ENCODE data around the gene ZNF679. TPM values are rescaled to one million over a fixed set of nuclear protein-coding genes. Genes with fewer than 3 reads are reported as not detected.
"Not testable (repeated sequence)": the region's sequence is repeated elsewhere in the genome, so short reads cannot be mapped to it uniquely, and the experiment has no call there.

ZNF679 gene
- total and polyA plus RNA-seq, 2 donors (not counting 1 experiment from before 2014, with no cell fraction given) = not detected

- DNase-seq (ENCODE audit: low read depth in 2 of 2) = no peak
- no peaks in the 10 kb centered on the region for H4K20me1 ChIP-seq (ENCODE audit: control insufficient read depth, extremely low read depth, insufficient read depth, low read length)
- H3K4me3 ChIP-seq (replicated peaks in 1 of 4; ENCODE audit: control extremely low read depth in 1 of 4, insufficient read depth in 1 of 4, low read depth in 3 of 4, low read length in 4 of 4) = no peak overlapping the region
- no peak overlapping the region for H3K4me2 ChIP-seq (ENCODE audit: extremely low read depth, insufficient read depth, low read length)
- H2AFZ ChIP-seq (ENCODE audit: low read length) = no peak overlapping the region
- H3K9ac ChIP-seq (ENCODE audit: insufficient read depth, low read length) = no peak overlapping the region
- H3K27me3 ChIP-seq (ENCODE audit: control insufficient read depth, insufficient read depth, low read length) = no peaks in the 10 kb centered on the region
- no peak overlapping the region for H3K27ac ChIP-seq (ENCODE audit: insufficient read depth, low read length)
- TF ChIP-seq, protein P1, sequence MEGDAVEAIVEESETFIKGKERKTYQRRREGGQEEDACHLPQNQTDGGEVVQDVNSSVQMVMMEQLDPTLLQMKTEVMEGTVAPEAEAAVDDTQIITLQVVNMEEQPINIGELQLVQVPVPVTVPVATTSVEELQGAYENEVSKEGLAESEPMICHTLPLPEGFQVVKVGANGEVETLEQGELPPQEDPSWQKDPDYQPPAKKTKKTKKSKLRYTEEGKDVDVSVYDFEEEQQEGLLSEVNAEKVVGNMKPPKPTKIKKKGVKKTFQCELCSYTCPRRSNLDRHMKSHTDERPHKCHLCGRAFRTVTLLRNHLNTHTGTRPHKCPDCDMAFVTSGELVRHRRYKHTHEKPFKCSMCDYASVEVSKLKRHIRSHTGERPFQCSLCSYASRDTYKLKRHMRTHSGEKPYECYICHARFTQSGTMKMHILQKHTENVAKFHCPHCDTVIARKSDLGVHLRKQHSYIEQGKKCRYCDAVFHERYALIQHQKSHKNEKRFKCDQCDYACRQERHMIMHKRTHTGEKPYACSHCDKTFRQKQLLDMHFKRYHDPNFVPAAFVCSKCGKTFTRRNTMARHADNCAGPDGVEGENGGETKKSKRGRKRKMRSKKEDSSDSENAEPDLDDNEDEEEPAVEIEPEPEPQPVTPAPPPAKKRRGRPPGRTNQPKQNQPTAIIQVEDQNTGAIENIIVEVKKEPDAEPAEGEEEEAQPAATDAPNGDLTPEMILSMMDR (conservative IDR thresholded peaks at IDR 0.05 in 1 of 2, IDR thresholded peaks at IDR 0.05 in 1 of 2; ENCODE audit: low read depth in 1 of 2, low read length in 2 of 2) = no peak
- TF ChIP-seq EZH2 (IDR thresholded peaks at IDR 0.05; ENCODE audit: low read length, missing control alignments) = no peak
- H3K4me1 ChIP-seq (ENCODE audit: control insufficient read depth, extremely low read depth, insufficient read depth, low read length) = no peaks in the 10 kb centered on the region
- H3K9me3 ChIP-seq (ENCODE audit: control insufficient read depth, insufficient read depth, low read depth, low read length) = no peaks in the 10 kb centered on the region
- peaks cover 19% of the 10 kb centered on the region for H3K79me2 ChIP-seq (ENCODE audit: control insufficient read depth, insufficient read depth, low read length)
- H3K36me3 ChIP-seq (ENCODE audit: control insufficient read depth, insufficient read depth, low read length) = no peaks in the 10 kb centered on the region
These were observed 84.6 kb downstream of the ZNF679 start for GRCh38 chr7:64312826-64313225.

GRCh38 chr7:64313740-64314491 lies 85.6 kb downstream of the ZNF679 start, which contains the start of gene ZNF736:
Gene ZNF736, plus strand, starts transcription at chr7:64313961. Its CDS starts 190 bp downstream, at chr7:64314151.
- Histone ChIP-seq H4K20me1 (ENCODE audit: control insufficient read depth, extremely low read depth, insufficient read depth, low read length) (no peaks in the 10 kb centered on the region), H3K4me3 (replicated peaks in 1 of 4; ENCODE audit: control extremely low read depth in 1 of 4, insufficient read depth in 1 of 4, low read depth in 3 of 4, low read length in 4 of 4) (peak within 1 kb of the TSS; percentile 67 to 96 (median 86)), H3K9me3 (ENCODE audit: control insufficient read depth, insufficient read depth, low read depth, low read length) (no peaks in the 10 kb centered on the region), H3K4me2 (ENCODE audit: extremely low read depth, insufficient read depth, low read length) (peak within 1 kb of the TSS; percentile 49), H3K27me3 (ENCODE audit: control insufficient read depth, insufficient read depth, low read length) (no peaks in the 10 kb centered on the region), H3K79me2 (ENCODE audit: control insufficient read depth, insufficient read depth, low read length) (peaks cover 21% of the 10 kb centered on the region), H2AFZ (ENCODE audit: low read length) (peak within 1 kb of the TSS; percentile 91), H3K27ac (ENCODE audit: insufficient read depth, low read length) (peak within 1 kb of the TSS; percentile 91), H3K36me3 (ENCODE audit: control insufficient read depth, insufficient read depth, low read length) (no peaks in the 10 kb centered on the region), H3K9ac (ENCODE audit: insufficient read depth, low read length) (peak within 1 kb of the TSS; percentile 87), H3K4me1 (ENCODE audit: control insufficient read depth, extremely low read depth, insufficient read depth, low read length) (no peaks in the 10 kb centered on the region)
- DNase-seq (ENCODE audit: low read depth in 2 of 2) = peak; percentile 95
- TF ChIP-seq, protein P1 (conservative IDR thresholded peaks at IDR 0.05 in 1 of 2, IDR thresholded peaks at IDR 0.05 in 1 of 2; ENCODE audit: low read depth in 1 of 2, low read length in 2 of 2) = no peak
- no peak for TF ChIP-seq EZH2 (IDR thresholded peaks at IDR 0.05; ENCODE audit: low read length, missing control alignments)

DNA sequence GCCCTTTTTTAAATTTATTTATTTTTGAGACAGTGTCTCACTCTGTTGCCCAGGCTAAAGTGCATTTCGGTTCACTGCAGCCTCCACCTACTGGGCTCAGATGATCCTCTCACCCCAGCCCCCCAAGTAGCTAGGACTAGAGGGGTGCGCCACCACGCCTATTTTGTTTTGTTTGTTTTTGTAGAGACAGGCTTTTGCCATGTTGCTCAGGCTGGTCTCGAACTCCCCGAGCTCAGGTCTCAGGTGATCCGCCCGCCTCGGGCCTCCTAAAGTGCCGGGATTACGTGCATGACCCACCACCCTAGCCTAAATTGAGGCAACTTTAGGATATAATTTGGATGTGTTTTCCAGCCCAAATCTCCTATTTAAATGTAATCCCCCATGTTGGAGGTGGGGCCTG lies 86.3 kb downstream of the ZNF679 start:
- peak overlapping the region; percentile 87 for H3K9ac ChIP-seq (ENCODE audit: insufficient read depth, low read length)
- H3K79me2 ChIP-seq (ENCODE audit: control insufficient read depth, insufficient read depth, low read length) = peaks cover 22% of the 10 kb centered on the region
- H3K4me2 ChIP-seq (ENCODE audit: extremely low read depth, insufficient read depth, low read length) = peak overlapping the region; percentile 49
- H4K20me1 ChIP-seq (ENCODE audit: control insufficient read depth, extremely low read depth, insufficient read depth, low read length) = no peaks in the 10 kb centered on the region
- no peak for DNase-seq (ENCODE audit: low read depth in 2 of 2)
- no peaks in the 10 kb centered on the region for H3K36me3 ChIP-seq (ENCODE audit: control insufficient read depth, insufficient read depth, low read length)
- H3K4me1 ChIP-seq (ENCODE audit: control insufficient read depth, extremely low read depth, insufficient read depth, low read length) = no peaks in the 10 kb centered on the region
- no peaks in the 10 kb centered on the region for H3K9me3 ChIP-seq (ENCODE audit: control insufficient read depth, insufficient read depth, low read depth, low read length)
- no peak overlapping the region for H2AFZ ChIP-seq (ENCODE audit: low read length)
- TF ChIP-seq, protein P1 (conservative IDR thresholded peaks at IDR 0.05 in 1 of 2, IDR thresholded peaks at IDR 0.05 in 1 of 2; ENCODE audit: low read depth in 1 of 2, low read length in 2 of 2) = no peak
- TF ChIP-seq EZH2 (IDR thresholded peaks at IDR 0.05; ENCODE audit: low read length, missing control alignments) = no peak
- peak overlapping the region; percentile 91 for H3K27ac ChIP-seq (ENCODE audit: insufficient read depth, low read length)
- no peaks in the 10 kb centered on the region for H3K27me3 ChIP-seq (ENCODE audit: control insufficient read depth, insufficient read depth, low read length)
- H3K4me3 ChIP-seq (replicated peaks in 1 of 4; ENCODE audit: control extremely low read depth in 1 of 4, insufficient read depth in 1 of 4, low read depth in 3 of 4, low read length in 4 of 4) = peak overlapping the region; percentile 67 to 96 (median 86)

DNA sequence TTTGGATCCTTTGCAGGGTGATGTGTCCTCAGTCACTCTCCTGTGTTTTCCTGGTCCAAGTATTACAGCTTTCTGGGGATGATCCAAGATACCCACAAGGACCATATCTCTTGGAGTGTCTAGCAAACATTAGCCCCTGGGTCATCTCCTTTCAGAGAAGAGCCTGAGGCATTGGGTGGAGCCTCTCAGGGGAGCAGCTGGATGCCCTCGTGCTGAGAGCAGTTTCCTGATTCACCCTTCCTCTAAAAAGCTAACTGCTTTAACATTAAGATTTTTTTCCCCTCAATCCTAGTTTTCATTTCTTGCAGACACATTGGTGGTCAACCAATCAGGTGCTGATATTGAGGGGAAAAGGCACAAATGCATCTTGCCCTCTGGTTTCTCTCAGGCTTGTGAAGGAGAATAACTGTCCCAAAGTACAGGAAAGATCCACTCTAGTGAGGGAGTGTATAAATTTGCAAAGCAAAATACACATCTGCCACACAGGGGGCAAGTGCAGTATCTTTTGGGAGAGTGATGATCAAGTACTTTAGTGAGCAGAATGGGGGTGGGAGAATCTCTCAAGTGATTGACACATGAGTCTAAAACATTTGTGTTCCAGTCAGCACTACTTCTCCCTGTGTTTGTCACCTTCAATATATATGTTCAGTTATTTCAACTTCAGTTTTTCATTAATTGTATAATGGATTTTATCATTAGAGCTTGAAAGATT lies 87.9 kb downstream of the ZNF679 start:
- not testable (repeated sequence) for H3K36me3 ChIP-seq (ENCODE audit: control insufficient read depth, insufficient read depth, low read length); H3K27ac ChIP-seq (ENCODE audit: insufficient read depth, low read length); H3K4me1 ChIP-seq (ENCODE audit: control insufficient read depth, extremely low read depth, insufficient read depth, low read length); H3K9me3 ChIP-seq (ENCODE audit: control insufficient read depth, insufficient read depth, low read depth, low read length); DNase-seq (ENCODE audit: low read depth in 2 of 2); H3K9ac ChIP-seq (ENCODE audit: insufficient read depth, low read length); H4K20me1 ChIP-seq (ENCODE audit: control insufficient read depth, extremely low read depth, insufficient read depth, low read length); H2AFZ ChIP-seq (ENCODE audit: low read length); H3K4me2 ChIP-seq (ENCODE audit: extremely low read depth, insufficient read depth, low read length); H3K27me3 ChIP-seq (ENCODE audit: control insufficient read depth, insufficient read depth, low read length); H3K4me3 ChIP-seq (replicated peaks in 1 of 4; ENCODE audit: control extremely low read depth in 1 of 4, insufficient read depth in 1 of 4, low read depth in 3 of 4, low read length in 4 of 4)
- H3K79me2 ChIP-seq (ENCODE audit: control insufficient read depth, insufficient read depth, low read length) = peaks cover 22% of the 10 kb centered on the region
